HepG2 (cell line): Measurements from ENCODE around the gene AHSA1. TPM values are rescaled to one million over a fixed set of nuclear protein-coding genes. Genes with fewer than 3 reads are reported as not detected.

ENCODE experiments used
- IRF2 ChIP-seq: IDR thresholded peaks from 2 replicates; pipeline ENCODE4 v1.6.1; 2018; ENCODE audit warnings: missing genetic modification reagents, missing compliant biosample characterization
- JUN ChIP-seq: sonication (generic); formaldehyde crosslinking; IDR thresholded peaks from 2 replicates; pipeline ENCODE4 v1.4.0; 2020; ENCODE audit warnings: mild to moderate bottlenecking, missing genetic modification reagents
- JUND ChIP-seq: sonication (generic); formaldehyde crosslinking; IDR thresholded peaks from 2 replicates; pipeline ENCODE4 v1.8.0; 2022; ENCODE audit warnings: mild to moderate bottlenecking, missing genetic modification reagents
- NFIB ChIP-seq: sonication (generic); formaldehyde crosslinking; IDR thresholded peaks from 2 replicates; pipeline ENCODE4 v1.9.0; 2021; ENCODE audit warnings: missing genetic modification reagents, mild to moderate bottlenecking, borderline replicate concordance
- XRCC5 ChIP-seq: fragments of 200-400 bp; formaldehyde crosslinking; optimal IDR thresholded peaks from 2 replicates; pipeline ENCODE3; 2017; ENCODE audit warnings: mild to moderate bottlenecking, low read length
- ZFX ChIP-seq: sonication (generic); formaldehyde crosslinking; IDR thresholded peaks from 2 replicates; pipeline ENCODE4 v1.4.0; 2020; ENCODE audit warnings: mild to moderate bottlenecking, low read depth, missing genetic modification reagents, moderate library complexity
- ZNF33B ChIP-seq: sonication (generic); formaldehyde crosslinking; IDR thresholded peaks from 2 replicates; pipeline ENCODE4 v1.5.1; 2020; ENCODE audit warnings: mild to moderate bottlenecking, missing genetic modification reagents
- ZNF530 ChIP-seq: sonication (generic); formaldehyde crosslinking; IDR thresholded peaks from 2 replicates; pipeline ENCODE4 v1.5.0; 2020; ENCODE audit warnings: low read depth, mild to moderate bottlenecking, missing genetic modification reagents
- ZNF720 ChIP-seq: sonication (generic); formaldehyde crosslinking; IDR thresholded peaks from 2 replicates; pipeline ENCODE4 v1.4.0; 2020; ENCODE audit warnings: missing genetic modification reagents
- polyA plus RNA-seq, 8 experiments: library from polyadenylated mRNA; depleted of rRNA in 3 of 8; stranded (reverse) in 7 of 8; unstranded in 1 of 8; fragments of >200 nt; fragmentation: Illumina TruSeq in 4 of 8; extraction: Trizol in 4 of 8; gene quantifications; 2 replicates each; pipeline versions ENCODE4 v1.2.1 to v1.2.3, GENCODE V29; 2011 to 2016; ENCODE audit warnings: low read depth in 4 of 8, missing spikeins in 1 of 8, mixed read lengths in 1 of 8; ENCODE audit not compliant: insufficient read depth in 1 of 8
- total RNA-seq, 5 experiments: library from RNA; depleted of rRNA; stranded (reverse); fragments of >200 nt; fragmentation: Illumina TruSeq; extraction: Trizol; gene quantifications; 2 replicates each; pipeline ENCODE4 v1.2.3, GENCODE V29; 2016; ENCODE audit warnings: low read depth in 1 of 5
- TF ChIP-seq, protein P1 (sequence below): sonication (generic); formaldehyde crosslinking; IDR thresholded peaks from 2 replicates; pipeline ENCODE4 v1.4.0; 2020; ENCODE audit warnings: mild to moderate bottlenecking, missing genetic modification reagents
- TF ChIP-seq, protein P2 (sequence below): sonication (generic); formaldehyde crosslinking; IDR thresholded peaks from 2 replicates; pipeline ENCODE4 v1.8.1; 2022; ENCODE audit warnings: low read depth, mild to moderate bottlenecking, missing genetic modification reagents
- TF ChIP-seq, protein P3 (sequence below): sonication (generic); formaldehyde crosslinking; conservative IDR thresholded peaks from 2 replicates; pipeline ENCODE4 v1.4.0; 2020; ENCODE audit warnings: missing genetic modification reagents
- TF ChIP-seq, protein P4 (sequence below): sonication (generic); formaldehyde crosslinking; IDR thresholded peaks from 2 replicates; pipeline ENCODE4 v1.4.0; 2020; ENCODE audit warnings: missing genetic modification reagents

The AHSA1 gene
- total and polyA plus RNA-seq, 2 of the 13 experiments (the other 11 are each of a cell fraction or from before 2014, with no cell fraction given), result 113 to 241 TPM

DNA sequence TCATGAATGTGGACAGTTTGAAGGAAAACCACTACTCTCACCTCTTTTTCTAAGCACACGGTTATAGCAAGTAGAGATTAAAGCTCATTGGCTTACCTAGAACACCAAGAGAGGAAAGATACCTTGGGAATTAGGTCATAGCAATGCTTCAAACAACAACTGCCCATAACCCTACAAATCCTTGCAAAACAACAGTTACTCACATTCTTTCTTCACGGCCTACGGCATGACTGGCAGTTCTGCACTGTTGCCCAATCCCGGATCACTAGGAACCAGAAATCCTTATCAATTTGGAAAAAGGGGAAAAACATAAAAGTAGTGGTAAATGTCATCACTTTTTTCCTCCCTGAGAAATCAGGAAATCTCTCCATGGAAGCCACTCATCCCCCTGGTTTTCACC is 50.4 kb downstream of the AHSA1 start (continued):
- TF ChIP-seq, protein P1, sequence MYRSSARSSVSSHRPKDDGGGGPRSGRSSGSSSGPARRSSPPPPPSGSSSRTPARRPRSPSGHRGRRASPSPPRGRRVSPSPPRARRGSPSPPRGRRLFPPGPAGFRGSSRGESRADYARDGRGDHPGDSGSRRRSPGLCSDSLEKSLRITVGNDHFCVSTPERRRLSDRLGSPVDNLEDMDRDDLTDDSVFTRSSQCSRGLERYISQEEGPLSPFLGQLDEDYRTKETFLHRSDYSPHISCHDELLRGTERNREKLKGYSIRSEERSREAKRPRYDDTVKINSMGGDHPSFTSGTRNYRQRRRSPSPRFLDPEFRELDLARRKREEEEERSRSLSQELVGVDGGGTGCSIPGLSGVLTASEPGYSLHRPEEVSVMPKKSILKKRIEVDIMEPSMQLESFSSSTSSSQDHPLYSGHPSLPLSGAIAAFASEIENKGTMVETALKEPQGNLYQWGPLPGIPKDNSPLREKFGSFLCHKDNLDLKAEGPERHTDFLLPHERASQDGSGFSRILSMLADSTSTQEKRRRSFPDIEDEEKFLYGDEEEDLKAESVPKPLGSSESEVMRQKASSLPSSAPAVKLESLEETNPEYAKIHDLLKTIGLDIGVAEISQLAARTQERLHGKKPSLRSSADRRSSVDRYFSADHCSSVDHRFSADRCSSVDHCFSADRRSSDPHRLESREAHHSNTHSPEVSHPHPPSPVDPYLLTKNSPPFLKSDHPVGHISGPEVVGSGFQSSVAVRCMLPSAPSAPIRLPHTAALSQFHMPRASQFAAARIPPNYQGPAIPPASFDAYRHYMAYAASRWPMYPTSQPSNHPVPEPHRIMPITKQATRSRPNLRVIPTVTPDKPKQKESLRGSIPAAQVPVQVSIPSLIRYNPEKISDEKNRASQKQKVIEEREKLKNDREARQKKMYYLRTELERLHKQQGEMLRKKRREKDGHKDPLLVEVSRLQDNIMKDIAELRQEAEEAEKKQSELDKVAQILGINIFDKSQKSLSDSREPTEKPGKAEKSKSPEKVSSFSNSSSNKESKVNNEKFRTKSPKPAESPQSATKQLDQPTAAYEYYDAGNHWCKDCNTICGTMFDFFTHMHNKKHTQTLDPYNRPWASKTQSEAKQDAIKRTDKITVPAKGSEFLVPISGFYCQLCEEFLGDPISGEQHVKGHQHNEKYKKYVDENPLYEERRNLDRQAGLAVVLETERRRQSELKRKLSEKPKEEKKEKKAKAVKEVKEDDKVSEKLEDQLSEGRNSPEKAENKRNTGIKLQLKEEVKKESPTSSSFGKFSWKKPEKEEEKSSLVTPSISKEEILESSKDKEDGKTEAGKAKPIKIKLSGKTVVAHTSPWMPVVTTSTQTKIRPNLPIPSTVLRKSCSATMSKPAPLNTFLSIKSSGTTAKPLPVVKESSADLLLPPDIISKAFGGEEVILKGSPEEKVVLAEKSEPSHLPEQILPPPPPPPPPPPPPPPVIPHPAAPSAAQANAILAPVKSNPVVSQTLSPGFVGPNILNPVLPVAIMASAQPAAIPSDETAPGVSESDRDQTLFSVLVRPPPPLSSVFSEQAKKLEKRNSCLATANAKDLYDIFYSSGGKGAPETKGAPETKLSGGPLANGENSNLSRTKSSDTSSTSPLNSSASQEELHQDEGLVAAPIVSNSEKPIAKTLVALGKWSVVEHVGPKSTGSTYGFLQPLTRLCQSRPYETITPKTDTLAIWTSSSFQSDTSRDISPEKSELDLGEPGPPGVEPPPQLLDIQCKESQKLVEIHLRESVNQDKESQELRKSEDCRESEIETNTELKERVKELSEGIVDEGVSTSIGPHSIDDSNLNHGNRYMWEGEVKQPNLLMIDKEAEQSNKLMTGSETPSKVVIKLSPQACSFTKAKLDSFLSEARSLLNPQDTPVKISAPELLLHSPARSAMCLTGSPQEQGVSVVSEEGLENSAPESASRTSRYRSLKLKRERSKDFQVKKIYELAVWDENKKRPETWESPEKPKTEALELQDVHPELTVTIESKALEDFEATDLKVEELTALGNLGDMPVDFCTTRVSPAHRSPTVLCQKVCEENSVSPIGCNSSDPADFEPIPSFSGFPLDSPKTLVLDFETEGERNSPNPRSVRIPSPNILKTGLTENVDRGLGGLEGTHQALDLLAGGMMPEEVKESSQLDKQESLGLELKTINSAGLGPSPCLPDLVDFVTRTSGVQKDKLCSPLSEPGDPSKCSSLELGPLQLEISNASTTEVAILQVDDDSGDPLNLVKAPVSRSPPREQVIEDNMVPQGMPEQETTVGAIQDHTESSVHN (CRISPR knock-in tag), result no peak
- peak; percentile 92 for TF ChIP-seq JUN (CRISPR knock-in tag)
- TF ChIP-seq IRF2 (CRISPR knock-in tag), result 0 out of 2 replicates have a peak, but pooled peaks have one; percentile 47
- TF ChIP-seq ZNF33B, result no peak
- TF ChIP-seq ZNF530 (CRISPR knock-in tag), result no peak
- TF ChIP-seq, protein P2, sequence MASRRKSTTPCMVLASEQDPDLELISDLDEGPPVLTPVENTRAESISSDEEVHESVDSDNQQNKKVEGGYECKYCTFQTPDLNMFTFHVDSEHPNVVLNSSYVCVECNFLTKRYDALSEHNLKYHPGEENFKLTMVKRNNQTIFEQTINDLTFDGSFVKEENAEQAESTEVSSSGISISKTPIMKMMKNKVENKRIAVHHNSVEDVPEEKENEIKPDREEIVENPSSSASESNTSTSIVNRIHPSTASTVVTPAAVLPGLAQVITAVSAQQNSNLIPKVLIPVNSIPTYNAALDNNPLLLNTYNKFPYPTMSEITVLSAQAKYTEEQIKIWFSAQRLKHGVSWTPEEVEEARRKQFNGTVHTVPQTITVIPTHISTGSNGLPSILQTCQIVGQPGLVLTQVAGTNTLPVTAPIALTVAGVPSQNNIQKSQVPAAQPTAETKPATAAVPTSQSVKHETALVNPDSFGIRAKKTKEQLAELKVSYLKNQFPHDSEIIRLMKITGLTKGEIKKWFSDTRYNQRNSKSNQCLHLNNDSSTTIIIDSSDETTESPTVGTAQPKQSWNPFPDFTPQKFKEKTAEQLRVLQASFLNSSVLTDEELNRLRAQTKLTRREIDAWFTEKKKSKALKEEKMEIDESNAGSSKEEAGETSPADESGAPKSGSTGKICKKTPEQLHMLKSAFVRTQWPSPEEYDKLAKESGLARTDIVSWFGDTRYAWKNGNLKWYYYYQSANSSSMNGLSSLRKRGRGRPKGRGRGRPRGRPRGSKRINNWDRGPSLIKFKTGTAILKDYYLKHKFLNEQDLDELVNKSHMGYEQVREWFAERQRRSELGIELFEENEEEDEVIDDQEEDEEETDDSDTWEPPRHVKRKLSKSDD (CRISPR knock-in tag), result no peak
- TF ChIP-seq XRCC5, result no peak
- TF ChIP-seq, protein P3, sequence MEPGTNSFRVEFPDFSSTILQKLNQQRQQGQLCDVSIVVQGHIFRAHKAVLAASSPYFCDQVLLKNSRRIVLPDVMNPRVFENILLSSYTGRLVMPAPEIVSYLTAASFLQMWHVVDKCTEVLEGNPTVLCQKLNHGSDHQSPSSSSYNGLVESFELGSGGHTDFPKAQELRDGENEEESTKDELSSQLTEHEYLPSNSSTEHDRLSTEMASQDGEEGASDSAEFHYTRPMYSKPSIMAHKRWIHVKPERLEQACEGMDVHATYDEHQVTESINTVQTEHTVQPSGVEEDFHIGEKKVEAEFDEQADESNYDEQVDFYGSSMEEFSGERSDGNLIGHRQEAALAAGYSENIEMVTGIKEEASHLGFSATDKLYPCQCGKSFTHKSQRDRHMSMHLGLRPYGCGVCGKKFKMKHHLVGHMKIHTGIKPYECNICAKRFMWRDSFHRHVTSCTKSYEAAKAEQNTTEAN (CRISPR knock-in tag), result no peak
- TF ChIP-seq ZNF720 (CRISPR knock-in tag), result no peak
- no peak for TF ChIP-seq JUND (CRISPR knock-in tag)
- no peak for TF ChIP-seq NFIB (CRISPR knock-in tag)
- TF ChIP-seq ZFX, result no peak
- TF ChIP-seq, protein P4, sequence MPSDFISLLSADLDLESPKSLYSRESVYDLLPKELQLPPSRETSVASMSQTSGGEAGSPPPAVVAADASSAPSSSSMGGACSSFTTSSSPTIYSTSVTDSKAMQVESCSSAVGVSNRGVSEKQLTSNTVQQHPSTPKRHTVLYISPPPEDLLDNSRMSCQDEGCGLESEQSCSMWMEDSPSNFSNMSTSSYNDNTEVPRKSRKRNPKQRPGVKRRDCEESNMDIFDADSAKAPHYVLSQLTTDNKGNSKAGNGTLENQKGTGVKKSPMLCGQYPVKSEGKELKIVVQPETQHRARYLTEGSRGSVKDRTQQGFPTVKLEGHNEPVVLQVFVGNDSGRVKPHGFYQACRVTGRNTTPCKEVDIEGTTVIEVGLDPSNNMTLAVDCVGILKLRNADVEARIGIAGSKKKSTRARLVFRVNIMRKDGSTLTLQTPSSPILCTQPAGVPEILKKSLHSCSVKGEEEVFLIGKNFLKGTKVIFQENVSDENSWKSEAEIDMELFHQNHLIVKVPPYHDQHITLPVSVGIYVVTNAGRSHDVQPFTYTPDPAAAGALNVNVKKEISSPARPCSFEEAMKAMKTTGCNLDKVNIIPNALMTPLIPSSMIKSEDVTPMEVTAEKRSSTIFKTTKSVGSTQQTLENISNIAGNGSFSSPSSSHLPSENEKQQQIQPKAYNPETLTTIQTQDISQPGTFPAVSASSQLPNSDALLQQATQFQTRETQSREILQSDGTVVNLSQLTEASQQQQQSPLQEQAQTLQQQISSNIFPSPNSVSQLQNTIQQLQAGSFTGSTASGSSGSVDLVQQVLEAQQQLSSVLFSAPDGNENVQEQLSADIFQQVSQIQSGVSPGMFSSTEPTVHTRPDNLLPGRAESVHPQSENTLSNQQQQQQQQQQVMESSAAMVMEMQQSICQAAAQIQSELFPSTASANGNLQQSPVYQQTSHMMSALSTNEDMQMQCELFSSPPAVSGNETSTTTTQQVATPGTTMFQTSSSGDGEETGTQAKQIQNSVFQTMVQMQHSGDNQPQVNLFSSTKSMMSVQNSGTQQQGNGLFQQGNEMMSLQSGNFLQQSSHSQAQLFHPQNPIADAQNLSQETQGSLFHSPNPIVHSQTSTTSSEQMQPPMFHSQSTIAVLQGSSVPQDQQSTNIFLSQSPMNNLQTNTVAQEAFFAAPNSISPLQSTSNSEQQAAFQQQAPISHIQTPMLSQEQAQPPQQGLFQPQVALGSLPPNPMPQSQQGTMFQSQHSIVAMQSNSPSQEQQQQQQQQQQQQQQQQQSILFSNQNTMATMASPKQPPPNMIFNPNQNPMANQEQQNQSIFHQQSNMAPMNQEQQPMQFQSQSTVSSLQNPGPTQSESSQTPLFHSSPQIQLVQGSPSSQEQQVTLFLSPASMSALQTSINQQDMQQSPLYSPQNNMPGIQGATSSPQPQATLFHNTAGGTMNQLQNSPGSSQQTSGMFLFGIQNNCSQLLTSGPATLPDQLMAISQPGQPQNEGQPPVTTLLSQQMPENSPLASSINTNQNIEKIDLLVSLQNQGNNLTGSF (CRISPR knock-in tag), result no peak
